ENCODE measurements around the gene SSBP3.

DNA sequence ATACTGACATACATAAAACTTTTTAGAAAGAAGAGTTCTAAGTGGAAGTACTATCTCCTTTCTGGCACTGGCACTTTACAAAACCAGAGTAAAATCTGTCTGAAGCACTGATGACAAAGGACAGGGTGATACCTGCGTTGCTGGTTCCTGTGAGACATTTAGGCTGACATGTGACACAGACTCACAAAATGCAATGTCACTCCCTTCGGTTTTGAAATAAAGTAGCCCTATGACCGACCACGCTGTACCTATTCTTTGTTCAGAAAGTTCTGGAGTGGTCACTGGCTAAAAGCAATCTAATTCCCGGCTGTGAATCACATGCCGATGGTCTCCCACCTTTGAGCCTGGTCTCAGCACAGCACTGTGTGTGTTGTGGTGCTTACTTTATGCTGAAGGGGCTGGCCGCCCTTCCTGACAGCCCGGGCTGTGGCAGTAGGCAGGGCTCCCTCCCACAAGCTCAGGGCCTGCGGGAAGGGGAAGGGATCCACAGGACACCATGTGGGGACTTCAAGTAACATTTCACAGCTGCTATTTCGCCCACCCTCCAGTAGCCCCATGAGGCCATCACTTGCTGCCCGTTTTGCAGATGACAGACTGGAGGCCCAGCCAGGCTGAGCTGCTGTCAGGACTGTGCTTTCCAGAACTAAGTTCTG, 158.2 kb downstream of the SSBP3 start:
- TF ChIP-seq, protein P1, sequence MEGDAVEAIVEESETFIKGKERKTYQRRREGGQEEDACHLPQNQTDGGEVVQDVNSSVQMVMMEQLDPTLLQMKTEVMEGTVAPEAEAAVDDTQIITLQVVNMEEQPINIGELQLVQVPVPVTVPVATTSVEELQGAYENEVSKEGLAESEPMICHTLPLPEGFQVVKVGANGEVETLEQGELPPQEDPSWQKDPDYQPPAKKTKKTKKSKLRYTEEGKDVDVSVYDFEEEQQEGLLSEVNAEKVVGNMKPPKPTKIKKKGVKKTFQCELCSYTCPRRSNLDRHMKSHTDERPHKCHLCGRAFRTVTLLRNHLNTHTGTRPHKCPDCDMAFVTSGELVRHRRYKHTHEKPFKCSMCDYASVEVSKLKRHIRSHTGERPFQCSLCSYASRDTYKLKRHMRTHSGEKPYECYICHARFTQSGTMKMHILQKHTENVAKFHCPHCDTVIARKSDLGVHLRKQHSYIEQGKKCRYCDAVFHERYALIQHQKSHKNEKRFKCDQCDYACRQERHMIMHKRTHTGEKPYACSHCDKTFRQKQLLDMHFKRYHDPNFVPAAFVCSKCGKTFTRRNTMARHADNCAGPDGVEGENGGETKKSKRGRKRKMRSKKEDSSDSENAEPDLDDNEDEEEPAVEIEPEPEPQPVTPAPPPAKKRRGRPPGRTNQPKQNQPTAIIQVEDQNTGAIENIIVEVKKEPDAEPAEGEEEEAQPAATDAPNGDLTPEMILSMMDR (IDR thresholded peaks at IDR 0.05) = no peak
- TF ChIP-seq POLR2A (IDR thresholded peaks at IDR 0.05) (no peak), EP300 (IDR thresholded peaks at IDR 0.05) (no peak)
